Adrenal gland (tissue), 12 donors: ENCODE data around the gene ZCCHC7. TPM values are rescaled to one million over a fixed set of nuclear protein-coding genes. Genes with fewer than 3 reads are reported as not detected.

Source experiments
- DNase-seq, 7 donors: peaks; one replicate each; pipeline ENCODE4 v3.0.0-alpha.2; 2019 to 2020
- H3K27ac ChIP-seq, 5 donors: fragments of 200-600 bp; sonication (generic) in 4 of 5; 1 replicate in 3 of 5; 2 replicates in 2 of 5; pipeline versions ENCODE4 v1.5.1 to v1.8.0; 2016 to 2020; ENCODE audit warnings: mild to moderate bottlenecking in 1 of 5
- H3K27me3 ChIP-seq: fragments of 200-600 bp; 2 replicates; pipeline ENCODE4 v1.8.0; 2021
- H3K36me3 ChIP-seq, 2 donors: fragments of 200-600 bp; replicated peaks in 1 of 2; 1 replicate in 1 of 2; 2 replicates in 1 of 2; pipeline versions ENCODE4 v1.5.1 to v1.8.0; 2018 to 2022
- H3K4me1 ChIP-seq, 2 donors: fragments of 200-600 bp; replicated peaks in 1 of 2; 1 replicate in 1 of 2; 2 replicates in 1 of 2; pipeline versions ENCODE4 v1.5.1 to v1.8.0; 2018 to 2021
- H3K4me3 ChIP-seq, 4 donors: fragments of 200-600 bp; sonication (generic) in 3 of 4; one replicate each; pipeline ENCODE4 v1.5.1; 2016 to 2018
- H3K9me3 ChIP-seq, 3 donors: fragments of 200-600 bp; sonication (generic) in 1 of 3; replicated peaks in 1 of 3; 1 replicate in 2 of 3; 2 replicates in 1 of 3; pipeline versions ENCODE4 v1.5.1 to v1.8.0; 2016 to 2021
- CTCF ChIP-seq, 6 experiments: fragments of 450-650 bp in 4 of 6; fragments of 200-600 bp in 2 of 6; sonication (generic) in 1 of 6; IDR thresholded peaks; 1 replicate in 5 of 6; 2 replicates in 1 of 6; pipeline versions ENCODE4 v1.5.1 to v1.8.0; 2016 to 2021; ENCODE audit warnings: antibody characterized with exemption in 6 of 6, mild to moderate bottlenecking in 2 of 6, moderate library complexity in 1 of 6
- POLR2A ChIP-seq, 2 donors: fragments of 450-650 bp; IDR thresholded peaks; one replicate each; pipeline ENCODE4 v1.6.1; 2017; ENCODE audit warnings: antibody characterized with exemption in 2 of 2, mild to moderate bottlenecking in 2 of 2, moderate library complexity in 1 of 2
- WGBS, 4 donors: extraction: QIAGEN DNeasy Blood & Tissue Kit in 2 of 4; methylation state at CpG; one replicate each; pipeline versions ENCODE4 v1.1.5 to v1.1.7; 2013 to 2017; 5-methylcytosine and 5-hydroxymethylcytosine counted together
- intact Hi-C, 2 donors: fragments of 100-400 bp; cut with DNase I; formaldehyde crosslinking; loops; one replicate each; pipeline versions ENCODE4 v1.14.1 to v1.15.0; 2022 to 2023
- polyA plus RNA-seq, 3 donors: library from polyadenylated mRNA; stranded (reverse); fragments of 200-250 nt in 2 of 3; fragments of 350-450 nt in 1 of 3; fragmentation: Illumina TruSeq in 1 of 3; extraction: RNeasy Lipid Tissue Mini Kit (QIAGEN cat#74804) in 1 of 3; gene quantifications; one replicate each; pipeline ENCODE4 v1.2.3, GENCODE V29; 2013 to 2014
- total RNA-seq, 9 donors: library from RNA; depleted of rRNA in 4 of 9; stranded (reverse); fragments of >200 nt in 4 of 9; fragments of 120-200 nt in 1 of 9; fragmentation: NEBNext Ultra II Directional in 1 of 9; extraction: Animal tissue kit (Norgen Biotek cat#: 25700) in 1 of 9; gene quantifications; one replicate each; pipeline versions ENCODE4 v1.1.0 to v1.2.4, GENCODE V29; 2013 to 2023
- donor health status: healthy with polysubstance abuse.
- donor health status: Bipolar disorder and iron deficiency.
- donor health status: DM: yes; HTN: yes; CAD: no.
- donor health status: DM: no; HTN: no; CAD: no.
- donor health status: DM: no; HTN: no; CAD: no.
- donor health status: DM: yes; HTN: yes; CAD: no.

Gene ZCCHC7
- total and polyA plus RNA-seq, 12 donors = 6.0 to 21.3 (median 18.8) TPM

DNA sequence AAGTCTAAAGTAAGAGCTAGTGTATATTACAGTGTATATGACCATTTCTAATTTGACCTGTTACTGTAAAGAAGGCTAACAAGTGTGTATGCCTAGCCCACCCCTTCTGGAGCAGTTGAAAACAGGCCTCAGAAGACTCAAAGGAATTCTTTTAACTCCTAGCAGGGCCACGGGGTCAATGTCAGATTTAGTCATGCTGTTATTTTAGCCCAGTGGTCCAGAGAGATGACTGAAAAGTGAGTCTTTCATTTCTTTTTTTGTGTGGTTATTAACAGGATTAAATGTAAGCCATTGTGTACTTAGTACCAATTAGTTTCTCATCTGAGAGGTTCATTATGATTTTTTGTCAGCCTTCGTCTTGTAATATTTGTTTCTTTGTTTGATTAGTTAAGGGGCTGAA, 24.4 kb downstream of the ZCCHC7 start:
- no peak overlapping the region for H3K27ac ChIP-seq
- H3K4me1 ChIP-seq = peaks cover 0 to 26% of the 10 kb centered on the region in 2 donors
- intact Hi-C loops = no loop called here
- no peaks in the 10 kb centered on the region for H3K27me3 ChIP-seq
- 58 to 63% (median 59%) methylated on average over 2 of the region's 2 CpGs for WGBS, 4 donors
- H3K9me3 ChIP-seq = no peaks in the 10 kb centered on the region
- H3K4me3 ChIP-seq = no peak overlapping the region
- H3K36me3 ChIP-seq = no peaks in the 10 kb centered on the region
- no peak for TF ChIP-seq CTCF (IDR thresholded peaks at IDR 0.05)
- TF ChIP-seq POLR2A (IDR thresholded peaks at IDR 0.05) = no peak
- DNase-seq = no peak

- DNase-seq = no peak
- Histone ChIP-seq H3K36me3 (no peaks in the 10 kb centered on the region), H3K4me3 (no peak overlapping the region), H3K27me3 (no peaks in the 10 kb centered on the region), H3K27ac (no peak overlapping the region), H3K9me3 (no peaks in the 10 kb centered on the region), H3K4me1 (peaks cover 0 to 26% of the 10 kb centered on the region in 2 donors)
- intact Hi-C loops = no loop called here
- TF ChIP-seq CTCF (IDR thresholded peaks at IDR 0.05) (no peak), POLR2A (IDR thresholded peaks at IDR 0.05) (no peak)
- WGBS, 4 donors = 34 to 58% (median 45%) methylated on average over 2 of the region's 2 CpGs
Measured at GRCh38 chr9:37146410-37146809, 26.0 kb downstream of the ZCCHC7 start.

GRCh38 chr9:37148181-37148580, 27.8 kb downstream of the ZCCHC7 start:
- H3K4me3 ChIP-seq = no peak overlapping the region
- 81 to 90% (median 86%) methylated on average over 2 of the region's 2 CpGs for WGBS, 4 donors
- H3K27me3 ChIP-seq = no peaks in the 10 kb centered on the region
- no peak for TF ChIP-seq CTCF (IDR thresholded peaks at IDR 0.05)
- TF ChIP-seq POLR2A (IDR thresholded peaks at IDR 0.05) = no peak
- H3K4me1 ChIP-seq = peaks cover 0 to 17% of the 10 kb centered on the region in 2 donors
- H3K9me3 ChIP-seq = no peaks in the 10 kb centered on the region
- no peak for DNase-seq
- intact Hi-C loops = no loop called here
- no peak overlapping the region for H3K27ac ChIP-seq
- no peaks in the 10 kb centered on the region for H3K36me3 ChIP-seq

- Histone ChIP-seq H3K27ac (no peak overlapping the region), H3K36me3 (no peaks in the 10 kb centered on the region), H3K4me1 (peaks cover 0 to 10% of the 10 kb centered on the region in 2 donors), H3K4me3 (no peak overlapping the region), H3K9me3 (no peaks in the 10 kb centered on the region), H3K27me3 (no peaks in the 10 kb centered on the region)
- TF ChIP-seq CTCF (IDR thresholded peaks at IDR 0.05) = no peak
- no peak for TF ChIP-seq POLR2A (IDR thresholded peaks at IDR 0.05)
- 84 to 92% (median 88%) methylated on average over 4 of the region's 4 CpGs for WGBS, 4 donors
- intact Hi-C loops = no loop called here
- DNase-seq = no peak
Measured at GRCh38 chr9:37149666-37150308, 29.4 kb downstream of the ZCCHC7 start.
